IPS-11a (cell line): Measurements from ENCODE around the gene KCNIP1.

Experiments
- H3K4me3 ChIP-seq: one replicate; pipeline ENCODE4 v1.5.1; 2013; ENCODE audit warnings: low read depth, low read length, control low read depth

KCNIP1 gene

DNA sequence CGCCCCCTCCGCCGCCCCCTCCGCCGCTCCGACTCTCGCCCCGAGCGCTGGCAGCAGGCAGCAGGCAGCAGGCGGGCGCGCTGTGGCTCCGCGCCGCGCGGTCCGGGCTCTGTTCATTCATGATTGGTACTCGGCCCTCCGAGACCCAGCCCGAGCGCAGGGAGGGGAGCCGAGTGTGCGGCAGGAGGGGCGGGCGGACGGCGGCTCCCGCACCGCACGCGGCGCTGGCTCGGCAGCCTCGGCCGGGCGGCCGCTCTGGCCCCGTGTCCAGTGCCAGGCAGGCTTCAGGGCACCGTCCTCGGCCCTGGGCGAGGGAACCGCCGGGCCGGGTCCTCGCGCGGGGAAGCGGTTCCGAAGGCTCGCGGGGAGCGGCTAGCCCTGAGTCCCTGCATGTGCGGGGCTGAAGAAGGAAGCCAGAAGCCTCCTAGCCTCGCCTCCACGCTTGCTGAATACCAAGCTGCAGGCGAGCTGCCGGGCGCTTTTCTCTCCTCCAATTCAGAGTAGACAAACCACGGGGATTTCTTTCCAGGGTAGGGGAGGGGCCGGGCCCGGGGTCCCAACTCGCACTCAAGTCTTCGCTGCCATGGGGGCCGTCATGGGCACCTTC lies at the start of gene KCNIP1:
Gene KCNIP1, plus strand, starts transcription at position 31 of the 607 bp plus-strand sequence.
- peak within 1 kb of the TSS; percentile 29 for H3K4me3 ChIP-seq

DNA sequence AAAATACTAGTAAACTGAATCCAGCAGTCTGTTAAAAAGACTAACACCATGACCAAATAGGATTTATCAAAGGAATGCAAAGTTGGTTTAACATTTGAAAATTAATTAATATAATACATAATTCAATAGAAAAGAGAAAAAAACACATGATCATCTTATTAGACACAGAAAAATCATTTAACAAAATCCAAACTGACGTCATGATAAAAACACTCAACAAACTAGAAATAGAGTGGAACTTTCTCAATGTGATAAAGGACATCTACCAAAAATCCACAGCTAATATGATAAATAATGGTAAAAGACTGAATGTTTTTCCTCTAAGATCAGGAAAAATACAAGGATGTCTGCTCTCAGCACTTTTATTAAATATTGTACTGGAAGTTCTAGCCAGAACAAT lies 40.4 kb upstream of the KCNIP1 start:
- no peak overlapping the region for H3K4me3 ChIP-seq

DNA sequence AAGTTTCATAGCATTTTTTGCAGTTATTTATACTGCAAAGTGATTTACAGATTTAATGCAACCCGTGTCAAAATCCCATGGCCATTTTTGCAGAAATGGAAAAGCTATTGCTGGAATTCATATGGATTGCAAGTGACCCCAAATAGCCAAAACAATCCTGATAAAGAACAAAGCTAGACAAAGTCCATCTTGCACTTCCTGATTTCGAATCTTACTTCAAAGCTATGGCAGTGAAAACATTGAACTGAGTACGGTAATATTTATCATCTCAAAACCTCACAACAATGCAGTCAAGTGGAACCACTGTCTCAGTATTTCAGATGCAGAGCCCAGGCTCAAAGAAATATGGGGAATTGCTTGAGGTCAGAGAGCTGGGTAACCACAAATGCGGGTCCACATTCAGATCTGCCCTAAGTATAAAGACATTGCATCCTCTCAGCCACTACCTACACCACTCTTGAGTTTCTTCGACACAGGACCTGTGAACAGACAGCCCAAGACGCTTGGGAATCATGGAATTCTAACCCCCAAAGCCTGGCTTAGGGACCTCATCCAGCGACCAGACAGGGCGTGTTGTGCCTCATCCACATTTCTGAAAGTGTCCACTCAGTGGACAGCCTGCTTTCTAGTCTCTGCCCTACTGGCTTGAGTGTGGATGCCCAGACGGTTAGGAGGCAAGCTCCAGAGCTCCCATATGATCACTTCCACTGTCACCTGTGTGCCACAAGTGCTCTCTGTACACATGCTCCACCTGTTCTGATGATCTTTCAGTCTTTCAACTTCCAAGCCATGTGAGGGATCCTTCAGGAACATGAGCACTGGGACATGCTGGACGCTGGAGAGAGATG lies 39.3 kb upstream of the KCNIP1 start:
- no peak overlapping the region for H3K4me3 ChIP-seq

DNA sequence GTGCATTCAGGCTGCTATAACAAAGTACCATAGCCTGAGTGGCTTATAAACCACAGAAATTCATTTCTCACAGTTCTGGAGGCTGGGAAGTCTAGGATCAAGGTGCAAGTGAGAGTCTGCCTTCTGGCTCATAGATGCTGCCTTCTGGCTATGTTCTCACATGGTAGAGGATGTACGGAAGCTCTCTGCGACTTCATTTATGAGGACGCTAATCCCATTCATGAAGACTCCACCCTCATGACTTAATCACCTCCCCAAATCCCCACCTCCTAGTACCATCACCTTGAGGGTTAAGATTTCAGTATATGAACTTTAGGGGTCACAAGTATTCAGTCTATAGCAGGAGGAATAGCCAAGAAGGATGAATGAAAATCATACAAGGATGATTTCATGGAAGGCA lies 37.3 kb upstream of the KCNIP1 start:
- no peak overlapping the region for H3K4me3 ChIP-seq

DNA sequence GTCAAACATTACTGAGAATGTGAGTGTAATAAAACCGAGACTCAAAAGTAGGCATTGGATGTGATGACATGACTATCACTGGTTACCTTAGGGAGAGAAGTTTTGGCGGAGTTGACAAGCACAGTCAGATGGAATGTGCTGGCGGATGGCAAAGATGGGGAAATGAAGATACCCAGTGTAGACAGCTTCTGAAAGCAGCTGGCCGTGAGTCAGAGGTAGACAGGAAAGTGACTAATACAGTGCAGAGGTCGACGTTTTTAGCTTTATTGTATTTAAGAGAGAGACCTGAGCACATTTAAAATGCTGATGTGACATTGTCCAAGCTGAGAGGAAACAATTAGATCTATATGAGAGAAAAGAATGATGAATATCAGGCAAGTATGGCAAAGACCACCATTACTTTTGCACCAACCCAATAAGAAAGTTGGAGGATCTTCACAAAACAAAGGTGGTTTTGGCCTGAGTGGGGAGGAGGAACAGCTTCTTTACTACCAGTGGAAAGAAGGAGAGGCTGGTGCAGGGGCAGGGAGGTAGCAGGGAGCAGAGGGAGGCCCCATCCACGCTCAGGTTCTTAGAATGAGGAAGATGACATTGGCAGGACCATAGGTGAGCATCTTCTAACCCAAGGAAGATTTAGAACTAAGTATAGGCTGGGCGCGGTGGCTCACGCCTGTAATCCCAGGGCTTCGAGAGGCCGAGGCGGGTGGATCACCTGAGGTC lies 36.7 kb upstream of the KCNIP1 start:
- no peak overlapping the region for H3K4me3 ChIP-seq

DNA sequence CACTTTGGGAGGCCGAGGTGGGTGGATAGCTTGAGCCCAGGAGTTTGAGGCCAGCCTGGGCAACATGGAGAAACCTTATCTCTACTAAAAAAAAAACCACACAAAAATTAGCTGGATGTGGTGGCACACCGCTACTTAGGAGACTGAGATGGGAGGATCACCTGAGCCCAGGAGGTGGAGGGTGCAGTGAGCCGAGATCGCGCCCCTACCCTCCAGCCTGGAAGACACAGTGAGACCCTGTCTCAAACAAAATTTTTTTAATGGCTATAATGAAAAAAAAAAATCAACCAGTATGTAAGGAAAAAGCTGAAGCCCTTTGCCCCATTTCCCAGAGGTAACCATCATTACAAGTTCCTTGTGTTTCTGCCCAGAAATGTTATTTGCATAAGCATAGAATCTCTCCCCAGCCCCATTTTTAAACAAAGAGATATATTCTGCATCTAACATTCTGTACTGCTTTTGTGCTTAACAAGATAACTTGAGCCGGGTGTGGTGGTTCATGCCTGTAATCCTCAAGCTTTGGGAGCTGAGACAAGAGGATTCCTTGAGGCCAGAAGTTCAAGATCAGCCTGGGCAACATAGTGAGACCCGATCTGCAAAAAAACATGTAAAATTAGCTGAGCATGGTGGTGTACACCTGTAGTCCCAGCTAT lies 35.1 kb upstream of the KCNIP1 start:
- H3K4me3 ChIP-seq, result no peak overlapping the region

DNA sequence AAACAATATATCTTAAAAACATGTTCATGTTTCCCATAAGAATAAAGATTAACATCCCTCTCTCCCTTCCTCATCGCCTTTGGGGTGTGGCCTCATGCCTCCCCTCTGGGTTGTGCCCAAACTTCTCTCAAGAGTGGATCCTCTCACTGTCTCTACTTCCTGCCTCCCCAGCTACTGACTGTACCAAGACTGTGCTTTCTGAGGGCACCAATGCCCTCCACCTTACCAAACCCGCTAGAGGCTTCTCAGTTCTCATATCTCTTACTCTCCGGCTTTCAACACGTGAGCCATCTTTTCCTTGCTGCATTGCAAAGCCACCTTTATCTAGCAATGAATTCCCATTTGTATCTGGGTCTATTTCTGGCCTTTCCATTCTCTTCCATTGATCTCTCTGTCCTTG lies 34.4 kb upstream of the KCNIP1 start:
- no peak overlapping the region for H3K4me3 ChIP-seq

DNA sequence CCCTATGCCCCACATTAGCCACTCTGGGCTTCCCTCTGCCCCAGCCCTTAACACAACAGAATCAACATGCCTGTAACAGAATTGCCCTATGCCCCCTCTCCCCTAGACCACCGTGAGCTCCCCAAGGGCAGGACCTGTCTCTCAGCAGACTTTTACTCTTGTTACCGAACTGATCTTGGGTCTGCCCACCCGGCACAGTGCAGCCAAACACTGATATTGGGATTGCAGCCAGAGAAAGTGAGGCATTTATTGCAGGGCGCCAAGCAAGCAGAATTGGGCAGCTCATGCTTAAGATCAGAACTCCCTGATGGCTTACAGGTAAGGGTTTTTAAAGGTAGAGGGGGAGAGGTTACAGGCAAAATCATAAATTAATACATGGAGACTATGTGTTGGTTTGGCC lies 33.5 kb upstream of the KCNIP1 start:
- H3K4me3 ChIP-seq, result no peak overlapping the region

DNA sequence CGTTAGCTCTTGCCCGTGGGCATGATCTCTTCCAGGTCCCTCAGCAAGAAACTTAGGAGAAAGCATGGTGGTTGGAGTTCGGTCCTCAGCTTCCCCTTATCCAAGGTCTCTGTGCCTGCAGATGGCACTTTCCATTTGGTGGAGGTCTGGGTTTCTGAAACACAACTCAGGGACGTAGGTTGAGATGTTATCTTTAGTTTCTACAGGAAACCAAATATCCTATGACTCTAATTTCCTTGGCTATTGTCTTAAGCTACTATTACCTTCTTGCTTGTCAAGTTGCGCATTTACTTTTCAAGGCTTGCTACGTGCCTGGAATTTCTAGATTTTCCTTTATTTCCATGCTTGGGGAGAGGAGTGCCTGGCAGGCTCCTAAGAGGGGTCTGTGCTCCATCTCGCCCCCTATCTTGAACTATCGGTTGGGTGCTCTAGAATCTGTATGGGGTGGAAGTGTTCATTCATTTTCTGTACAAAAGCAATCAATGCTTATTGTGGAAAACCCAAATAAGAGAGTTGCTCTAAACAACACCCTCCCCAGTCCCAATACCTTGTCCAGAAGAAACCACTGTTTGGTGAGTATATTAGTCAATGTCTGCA lies 32.9 kb upstream of the KCNIP1 start:
- H3K4me3 ChIP-seq, result no peak overlapping the region

DNA sequence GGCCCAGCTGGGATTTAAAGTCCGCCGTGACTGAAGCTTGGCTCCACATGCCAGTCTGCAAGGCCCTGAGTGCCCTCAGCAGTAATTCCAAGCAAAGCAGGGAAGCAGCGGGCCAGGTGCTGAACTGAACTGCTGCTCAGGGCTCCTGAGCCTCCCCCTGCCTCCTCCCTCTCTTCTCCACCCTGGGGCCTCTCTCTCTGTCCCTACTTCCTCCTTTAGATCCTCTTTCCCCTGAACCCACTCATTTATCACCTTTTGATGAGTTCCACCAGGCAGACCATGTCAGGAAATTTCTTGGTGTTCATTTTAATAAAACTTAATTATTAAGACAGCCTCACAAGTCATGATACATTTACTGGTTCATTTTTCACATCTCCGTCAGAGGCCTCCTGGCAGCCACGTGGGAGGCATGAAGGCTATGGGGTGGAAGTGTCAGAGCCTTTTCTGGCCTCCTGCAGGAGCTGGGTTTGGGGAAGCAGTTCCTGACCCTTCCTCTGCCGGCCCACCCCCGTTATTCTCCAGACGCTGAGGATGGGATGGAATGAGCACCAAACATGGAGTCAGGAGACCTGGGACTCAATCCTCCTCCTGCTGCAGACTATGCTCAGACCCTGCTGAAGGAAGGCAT lies 32.2 kb upstream of the KCNIP1 start:
- no peak overlapping the region for H3K4me3 ChIP-seq

DNA sequence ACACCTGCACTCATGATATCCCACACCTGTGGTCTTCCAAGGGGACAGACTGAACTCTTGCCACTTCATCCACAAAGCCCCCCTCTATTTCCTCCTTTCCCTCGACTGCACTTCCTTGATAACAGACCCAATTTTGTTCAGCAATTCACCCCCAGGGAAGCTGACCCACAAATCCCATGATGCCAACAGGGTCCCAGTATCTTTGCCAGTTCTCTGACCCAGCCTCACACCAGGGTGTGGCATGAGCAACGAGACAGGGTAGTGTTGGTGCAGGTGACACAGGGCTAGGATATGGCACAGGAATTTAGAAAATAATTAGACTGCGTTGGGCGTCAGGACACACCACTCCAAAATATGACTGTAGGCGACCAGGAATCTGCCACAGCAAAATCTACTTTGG lies 30.2 kb upstream of the KCNIP1 start:
- no peak overlapping the region for H3K4me3 ChIP-seq

DNA sequence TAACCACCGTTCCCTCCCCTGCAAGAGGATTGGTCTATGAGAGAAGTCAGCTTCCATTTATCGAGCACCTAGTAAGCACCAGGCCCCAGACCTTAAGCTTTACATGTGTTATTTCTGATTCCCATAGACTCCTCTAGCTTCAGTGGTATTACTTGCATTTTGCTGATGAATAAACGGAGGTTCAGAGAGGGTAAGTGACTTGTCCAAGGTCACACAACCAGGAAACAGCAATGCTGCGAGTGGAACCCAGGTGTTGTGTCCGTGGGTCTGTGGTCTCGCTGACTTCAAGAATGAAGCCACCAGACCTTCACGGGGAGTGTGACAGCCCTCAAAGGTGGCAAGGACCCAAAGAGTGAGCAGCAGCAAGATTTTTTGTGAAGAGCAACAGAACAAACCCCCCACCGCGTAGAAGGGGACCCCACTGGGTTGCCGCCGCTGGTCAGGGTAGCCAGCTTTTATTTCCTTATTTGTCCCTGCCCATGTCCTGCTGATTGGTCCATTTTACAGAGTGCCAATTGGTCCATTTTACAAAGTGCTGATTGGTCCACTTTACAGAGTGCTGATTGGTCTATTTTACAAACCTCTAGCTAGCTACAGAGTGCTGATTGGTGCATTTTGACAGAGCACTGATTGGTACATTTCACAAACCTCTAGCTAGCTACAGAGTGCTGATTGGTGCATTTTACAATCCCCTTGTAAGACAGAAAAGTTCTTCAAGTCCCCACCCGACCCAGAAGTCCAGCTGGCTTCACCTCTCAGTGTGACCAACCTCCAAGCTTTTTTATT lies 29.1 kb upstream of the KCNIP1 start:
- no peak overlapping the region for H3K4me3 ChIP-seq

DNA sequence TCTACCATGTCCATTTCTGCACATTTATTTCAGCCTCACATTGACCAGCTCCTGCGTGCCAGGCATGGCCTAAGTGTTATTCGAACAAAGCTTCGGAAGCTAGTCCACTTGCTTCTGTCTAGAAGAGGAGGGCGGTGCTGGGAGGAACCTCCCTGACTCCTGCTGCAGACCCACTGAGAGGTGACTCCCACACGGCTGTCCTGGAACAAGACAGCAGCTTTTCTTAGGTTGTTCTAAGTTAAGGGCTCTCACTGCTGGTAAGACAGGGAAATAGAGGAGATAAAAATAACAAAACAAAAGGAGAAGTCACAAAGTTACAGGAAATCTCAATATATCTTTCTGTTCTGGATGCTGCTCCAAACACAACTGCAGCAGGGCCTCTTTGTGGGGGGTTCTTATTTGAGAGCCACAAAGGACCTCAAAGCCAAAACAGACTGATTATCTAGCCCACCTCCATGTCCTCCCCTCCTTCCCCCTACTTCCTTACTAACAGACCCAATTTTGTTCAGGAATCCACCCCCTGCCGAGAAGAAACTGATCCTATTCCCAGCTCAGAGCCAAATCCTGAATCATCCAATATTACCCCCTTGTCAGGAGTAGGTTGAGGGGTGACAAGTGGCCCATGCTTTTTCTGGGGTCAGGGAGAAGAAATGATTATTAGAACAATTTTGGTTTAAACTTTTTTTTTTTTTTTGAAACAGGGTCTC lies 28.4 kb upstream of the KCNIP1 start:
- H3K4me3 ChIP-seq, result no peak overlapping the region

DNA sequence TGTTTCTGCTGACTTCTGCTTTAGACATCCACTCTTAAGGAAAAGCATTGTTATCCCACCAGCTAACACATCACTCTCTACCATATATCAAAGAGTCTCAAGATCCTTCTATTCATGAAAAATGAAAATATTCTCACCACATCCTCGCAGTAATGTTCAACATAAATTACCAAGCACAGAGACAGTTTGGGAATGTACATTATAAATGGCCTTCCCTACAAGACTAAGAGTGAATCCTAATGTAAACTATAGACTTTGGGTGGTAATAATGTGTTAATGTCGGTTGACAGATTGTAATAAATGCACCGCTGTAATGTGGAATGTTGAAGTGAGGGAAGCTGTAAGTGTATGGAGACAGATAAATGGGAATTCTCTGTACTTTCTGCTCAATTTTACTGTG lies 27.1 kb upstream of the KCNIP1 start:
- H3K4me3 ChIP-seq, result no peak overlapping the region

DNA sequence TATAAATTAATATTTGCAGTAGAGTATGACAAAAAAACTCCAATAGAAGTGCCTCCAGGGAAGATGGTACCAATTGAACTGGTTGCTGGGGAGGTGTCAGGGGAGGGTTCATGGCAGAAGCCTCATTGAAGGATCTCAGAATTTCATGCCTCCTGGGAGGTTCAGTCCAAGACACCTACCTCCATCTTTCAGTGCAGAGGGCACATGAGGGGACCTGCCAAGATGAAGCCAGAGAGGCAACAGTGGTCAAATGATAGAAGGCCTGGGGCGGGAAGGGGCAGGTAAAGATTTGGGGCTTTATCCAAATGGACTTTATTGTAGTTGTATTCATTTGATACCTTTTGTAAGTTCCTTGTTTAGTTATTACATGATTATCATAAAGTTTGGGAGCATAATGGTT lies 25.9 kb upstream of the KCNIP1 start:
- no peak overlapping the region for H3K4me3 ChIP-seq

DNA sequence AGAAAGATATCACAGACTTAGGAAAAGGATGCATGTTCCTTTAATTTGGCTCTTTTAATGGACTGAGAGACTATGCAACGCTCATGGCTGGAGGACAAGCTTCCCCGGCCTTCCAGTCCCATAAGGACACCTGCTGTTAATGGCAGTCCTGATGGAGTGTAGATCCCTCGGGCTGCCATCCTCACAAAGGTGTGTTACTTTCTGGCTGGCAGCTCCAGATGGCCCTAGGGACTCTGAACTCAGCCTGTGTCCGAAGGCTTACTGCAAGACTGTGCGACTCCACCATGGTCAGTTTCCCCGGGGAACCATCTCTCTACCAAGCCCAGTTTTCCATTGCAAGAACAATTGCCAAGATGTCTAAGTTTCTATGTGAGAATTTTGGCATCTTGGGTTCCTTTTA lies 25.5 kb upstream of the KCNIP1 start:
- H3K4me3 ChIP-seq, result no peak overlapping the region

DNA sequence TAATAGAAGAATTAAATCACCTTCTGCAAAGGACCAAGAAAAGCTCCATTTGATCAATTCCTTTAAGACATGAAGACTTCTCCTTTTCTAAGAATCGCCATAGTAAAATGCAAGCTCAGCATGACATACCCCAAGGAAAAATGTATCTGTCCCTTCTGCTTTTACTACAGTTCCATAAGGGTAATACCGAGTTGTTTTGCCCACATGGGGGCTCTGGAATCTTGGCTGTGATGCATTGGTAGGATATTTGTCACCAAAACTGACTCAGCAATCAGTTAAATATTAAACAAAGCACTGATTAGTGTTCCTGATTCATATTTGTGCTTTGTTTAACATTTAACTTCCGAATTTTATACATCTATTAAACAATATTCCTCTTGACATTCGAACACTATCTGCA lies 24.3 kb upstream of the KCNIP1 start:
- no peak overlapping the region for H3K4me3 ChIP-seq

DNA sequence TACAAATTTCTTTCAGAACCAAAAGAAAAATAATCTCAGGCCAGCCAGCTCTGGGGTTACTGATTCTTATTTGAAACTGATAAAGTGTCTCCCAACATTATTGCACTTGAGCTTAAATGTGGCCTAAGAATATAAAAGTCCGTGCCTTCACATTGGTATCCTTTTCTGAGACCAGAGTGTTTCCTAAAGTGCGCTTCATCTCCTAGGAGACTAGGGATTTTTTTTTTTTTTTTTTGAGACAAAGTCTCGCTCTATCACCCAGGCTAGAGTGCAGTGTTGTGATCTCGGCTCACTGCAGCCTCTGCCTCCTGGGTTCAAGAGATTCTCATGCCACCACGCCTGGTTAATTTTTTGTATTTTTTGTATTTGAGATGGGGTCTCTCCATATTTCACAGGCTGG lies 23.6 kb upstream of the KCNIP1 start:
- H3K4me3 ChIP-seq, result no peak overlapping the region

DNA sequence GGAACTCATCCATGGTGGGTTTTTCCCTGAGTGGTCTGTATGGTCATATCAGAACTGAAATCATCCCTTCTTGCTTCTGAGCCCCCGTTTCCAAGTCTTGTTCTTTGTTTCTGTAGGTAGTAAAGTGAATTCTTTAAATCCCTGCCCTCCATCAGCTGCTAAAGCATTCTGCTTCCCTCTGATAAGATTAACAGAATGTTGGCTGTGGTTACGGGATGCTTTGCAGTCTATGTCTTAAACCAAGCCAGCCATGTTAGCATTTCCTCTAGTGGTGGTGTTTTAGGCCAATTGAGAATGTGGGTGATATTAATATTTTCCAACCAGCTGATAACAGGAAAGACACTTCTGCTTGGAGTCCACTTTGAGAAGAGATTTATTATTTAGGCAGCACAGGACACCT lies 22.0 kb upstream of the KCNIP1 start:
- H3K4me3 ChIP-seq, result no peak overlapping the region
